Body of pancreas (tissue), 4 donors: ENCODE measurements around the gene GSS.

ENCODE experiments used
- POLR2A ChIP-seq, 3 donors: fragments of 450-650 bp; IDR thresholded peaks; one replicate each; pipeline ENCODE4 v1.6.1; 2016; ENCODE audit warnings: antibody characterized with exemption in 3 of 3, mild to moderate bottlenecking in 2 of 3
- TF ChIP-seq, protein P1 (sequence below), 7 experiments: fragments of 450-650 bp in 4 of 7; fragments of 200-600 bp in 3 of 7; sonication (generic) in 3 of 7; IDR thresholded peaks; one replicate each; pipeline ENCODE4 v1.5.1; 2016 to 2019; ENCODE audit warnings: antibody characterized with exemption in 7 of 7

DNA sequence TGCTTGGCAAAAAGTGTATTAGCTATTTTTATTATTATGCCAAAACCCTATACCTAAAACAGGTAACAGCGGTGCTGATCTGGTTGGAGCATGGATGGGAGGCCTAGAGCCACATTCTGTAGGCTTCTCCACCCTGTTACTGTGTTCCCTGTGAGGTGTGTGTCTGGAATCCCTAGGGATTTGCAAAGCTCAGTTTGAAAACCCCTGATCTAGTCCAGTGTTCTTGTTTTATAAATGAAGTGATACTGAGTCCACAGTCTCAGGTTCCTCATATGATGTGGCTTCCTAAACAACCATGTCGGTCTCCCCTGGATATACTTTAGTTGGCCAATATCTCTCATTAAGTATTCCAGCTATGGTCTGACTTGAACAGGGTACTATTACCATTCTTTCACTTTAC is 62.9 kb downstream of the GSS start:
- TF ChIP-seq POLR2A (IDR thresholded peaks at IDR 0.05), result no peak
- TF ChIP-seq, protein P1, sequence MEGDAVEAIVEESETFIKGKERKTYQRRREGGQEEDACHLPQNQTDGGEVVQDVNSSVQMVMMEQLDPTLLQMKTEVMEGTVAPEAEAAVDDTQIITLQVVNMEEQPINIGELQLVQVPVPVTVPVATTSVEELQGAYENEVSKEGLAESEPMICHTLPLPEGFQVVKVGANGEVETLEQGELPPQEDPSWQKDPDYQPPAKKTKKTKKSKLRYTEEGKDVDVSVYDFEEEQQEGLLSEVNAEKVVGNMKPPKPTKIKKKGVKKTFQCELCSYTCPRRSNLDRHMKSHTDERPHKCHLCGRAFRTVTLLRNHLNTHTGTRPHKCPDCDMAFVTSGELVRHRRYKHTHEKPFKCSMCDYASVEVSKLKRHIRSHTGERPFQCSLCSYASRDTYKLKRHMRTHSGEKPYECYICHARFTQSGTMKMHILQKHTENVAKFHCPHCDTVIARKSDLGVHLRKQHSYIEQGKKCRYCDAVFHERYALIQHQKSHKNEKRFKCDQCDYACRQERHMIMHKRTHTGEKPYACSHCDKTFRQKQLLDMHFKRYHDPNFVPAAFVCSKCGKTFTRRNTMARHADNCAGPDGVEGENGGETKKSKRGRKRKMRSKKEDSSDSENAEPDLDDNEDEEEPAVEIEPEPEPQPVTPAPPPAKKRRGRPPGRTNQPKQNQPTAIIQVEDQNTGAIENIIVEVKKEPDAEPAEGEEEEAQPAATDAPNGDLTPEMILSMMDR (IDR thresholded peaks at IDR 0.05), result no peak
